H1 (cell line): ENCODE results near the gene DESI1. TPM values are rescaled to one million over a fixed set of nuclear protein-coding genes. Genes with fewer than 3 reads are reported as not detected.
A peak's percentile ranks its signal among the peaks of the same experiment; 100 is the strongest.

Experiments used
- ASH2L ChIP-seq: fragments of 200-600, 300-600 bp; sonication (generic); IDR thresholded peaks from one replicate; pipeline ENCODE4 v1.7.1; 2017; ENCODE audit warnings: low read length
- EZH2 ChIP-seq: fragments of 200-600 bp; sonication (generic); IDR thresholded peaks from 2 replicates; pipeline ENCODE4 v1.7.1; 2012; ENCODE audit warnings: low read depth, mild to moderate bottlenecking, moderate library complexity, low read length, inconsistent platforms; ENCODE audit not compliant: severe bottlenecking
- FOSL1 ChIP-seq: IDR thresholded peaks from 2 replicates; pipeline ENCODE4 v1.6.1; 2011; ENCODE audit warnings: mild to moderate bottlenecking, low read depth, low read length, moderate library complexity; ENCODE audit not compliant: insufficient read depth
- HDAC2 ChIP-seq, 2 experiments: fragments of 300-600 bp in 1 of 2; sonication (generic) in 1 of 2; IDR thresholded peaks; 2 replicates each; pipeline ENCODE4 v1.6.1; 2011 to 2012; ENCODE audit warnings: low read depth in 2 of 2, low read length in 2 of 2, mild to moderate bottlenecking in 2 of 2, moderate library complexity in 2 of 2, borderline replicate concordance in 1 of 2, inconsistent platforms in 1 of 2
- KDM5A ChIP-seq: fragments of 200-600 bp; IDR thresholded peaks from 2 replicates; pipeline ENCODE4 v1.7.1; 2012; ENCODE audit warnings: mild to moderate bottlenecking, low read length, inconsistent platforms, mixed read lengths
- NANOG ChIP-seq: IDR thresholded peaks from 2 replicates; pipeline ENCODE4 v1.6.1; 2011; ENCODE audit warnings: low read length, low read depth, mild to moderate bottlenecking, inconsistent platforms; ENCODE audit not compliant: insufficient read depth, poor library complexity, severe bottlenecking
- NRF1 ChIP-seq: IDR thresholded peaks from 2 replicates; pipeline ENCODE4 v1.6.1; 2011; ENCODE audit warnings: mild to moderate bottlenecking, low read depth, low read length, improper control_type of control experiment
- POLR2A ChIP-seq, 2 experiments: IDR thresholded peaks; 1 replicate in 1 of 2; 2 replicates in 1 of 2; pipeline ENCODE4 v1.6.1; 2011; ENCODE audit warnings: low read depth in 2 of 2, low read length in 2 of 2, mild to moderate bottlenecking in 2 of 2; ENCODE audit errors: control extremely low read depth in 1 of 2
- SIRT6 ChIP-seq: IDR thresholded peaks from one replicate; pipeline ENCODE4 v1.7.1; 2012; ENCODE audit warnings: low read length, inconsistent platforms
- SUZ12 ChIP-seq: fragments of 200-600 bp; sonication (generic); IDR thresholded peaks from 2 replicates; pipeline ENCODE4 v1.6.1; 2012; ENCODE audit warnings: mild to moderate bottlenecking, inconsistent platforms, low read length, moderate library complexity, mixed read lengths
- TEAD4 ChIP-seq: IDR thresholded peaks from 2 replicates; pipeline ENCODE4 v1.6.1; 2012; ENCODE audit warnings: low read depth, low read length, inconsistent platforms, mixed read lengths
- polyA plus RNA-seq, 7 experiments: library from polyadenylated mRNA; depleted of rRNA in 3 of 7; stranded (reverse) in 5 of 7; unstranded in 2 of 7; fragments of >200 nt in 5 of 7; fragments of 200-250 nt in 2 of 7; gene quantifications; 1 replicate in 5 of 7; 2 replicates in 1 of 7; 4 replicates in 1 of 7; pipeline versions ENCODE4 v1.2.1 to v1.2.3, GENCODE V29; 2011 to 2013; ENCODE audit warnings: missing spikeins in 2 of 7, mixed read lengths in 2 of 7
- total RNA-seq: library from RNA; stranded (reverse); fragmentation: NEBNext Ultra II Directional; extraction: Animal tissue kit (Norgen Biotek cat#: 25700); gene quantifications from 2 replicates; pipeline ENCODE4 v1.2.1, GENCODE V29; 2021
- TF ChIP-seq, protein P1 (sequence below): IDR thresholded peaks from 2 replicates; pipeline ENCODE4 v1.6.1; 2012; ENCODE audit warnings: inconsistent platforms

DESI1 gene
- total and polyA plus RNA-seq, 2 of the 8 experiments (the other 6 are each of a cell fraction or from before 2014, with no cell fraction given): 27.6 to 34.3 TPM

DNA sequence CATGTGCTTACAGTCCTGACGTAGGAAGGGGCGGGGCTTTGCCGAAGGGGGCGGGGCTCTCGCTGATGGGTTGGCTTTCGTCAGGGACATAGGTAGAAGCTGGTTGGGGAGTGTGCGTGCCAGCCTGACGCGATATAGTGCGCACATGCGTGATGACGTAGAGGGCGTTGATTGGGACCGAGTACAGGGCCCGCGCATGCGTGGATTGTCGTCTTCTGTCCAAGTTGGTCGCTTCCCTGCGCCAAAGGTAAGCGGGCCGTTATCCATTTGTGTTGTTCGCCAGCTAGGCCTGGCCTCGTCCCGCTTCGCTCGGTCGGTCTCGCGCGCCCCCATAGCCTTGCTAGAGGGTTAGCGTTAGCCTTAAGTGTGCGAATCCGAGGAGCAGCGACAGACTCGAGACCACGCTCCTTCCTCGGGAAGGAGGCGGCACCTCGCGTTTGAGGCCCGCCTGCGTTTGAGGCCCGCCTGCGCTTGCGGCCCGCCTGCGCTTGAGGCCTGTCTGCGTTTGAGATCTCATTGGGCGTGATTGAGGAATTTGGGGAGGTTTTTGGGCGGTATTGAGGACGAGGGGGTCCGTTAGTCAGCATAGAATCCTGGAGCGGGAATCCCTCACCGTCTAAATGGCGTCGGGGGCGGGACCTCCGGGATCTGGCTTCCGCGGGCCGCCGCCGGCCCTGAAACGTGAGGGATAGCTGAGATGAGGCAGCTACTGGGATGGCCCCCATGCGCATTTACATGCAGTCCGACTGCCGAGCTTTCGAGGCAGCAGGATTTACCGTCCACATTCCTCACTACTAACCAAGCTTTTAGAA lies 462 bp upstream of the DESI1 start, which contains the start of gene XRCC6 (continued):
- TF ChIP-seq, protein P1, sequence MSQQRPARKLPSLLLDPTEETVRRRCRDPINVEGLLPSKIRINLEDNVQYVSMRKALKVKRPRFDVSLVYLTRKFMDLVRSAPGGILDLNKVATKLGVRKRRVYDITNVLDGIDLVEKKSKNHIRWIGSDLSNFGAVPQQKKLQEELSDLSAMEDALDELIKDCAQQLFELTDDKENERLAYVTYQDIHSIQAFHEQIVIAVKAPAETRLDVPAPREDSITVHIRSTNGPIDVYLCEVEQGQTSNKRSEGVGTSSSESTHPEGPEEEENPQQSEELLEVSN: peak; percentile 78
- TF ChIP-seq KDM5A (no peak), NANOG (no peak), HDAC2 (IDR thresholded peaks at IDR 0.05; ENCODE audit: borderline replicate concordance in 1 of 2, low read depth in 2 of 2, low read length in 2 of 2) (peak in 1 of 2 experiments; percentile 69; a peak in 1 of 4 replicates), NRF1 (peak; percentile 79), EZH2 (no peak), FOSL1 (no peak), POLR2A (IDR thresholded peaks at IDR 0.05; ENCODE audit: control extremely low read depth in 1 of 2, low read depth in 2 of 2, low read length in 2 of 2) (peak; percentile 91 to 95), ASH2L (peak; percentile 66), TEAD4 (no peak), SIRT6 (no peak), SUZ12 (no peak)
